Keratinocyte (primary cell): ENCODE data around the gene SPPL3. TPM values are rescaled to one million over a fixed set of nuclear protein-coding genes. Genes with fewer than 3 reads are reported as not detected.

Source experiments
- DNase-seq: peaks from one replicate; pipeline ENCODE4 v3.0.0-alpha.2; 2011; ENCODE audit warnings: low read depth, missing footprints, low spot score
- FAIRE-seq: peaks from 2 replicates; lab custom pipeline; 2011; peaks lifted over from hg19 to GRCh38; lab: Jason Lieb, UNC
- H2AFZ ChIP-seq: 2 replicates; pipeline ENCODE4 v1.6.0; 2012; ENCODE audit warnings: low read length, control low read depth, inconsistent platforms; ENCODE audit not compliant: control insufficient read depth
- H3K27ac ChIP-seq: 2 replicates; pipeline ENCODE4 v1.5.1; 2011; ENCODE audit warnings: low read length; ENCODE audit not compliant: control insufficient read depth, insufficient read depth
- H3K27me3 ChIP-seq: 3 replicates; pipeline ENCODE4 v1.6.0; 2011; ENCODE audit warnings: low read length; ENCODE audit not compliant: control insufficient read depth, insufficient read depth; ENCODE audit errors: extremely low read depth
- H3K36me3 ChIP-seq, 2 experiments: 2 replicates in 1 of 2; 3 replicates in 1 of 2; pipeline ENCODE4 v1.5.1; 2011; ENCODE audit warnings: low read length in 2 of 2, mild to moderate bottlenecking in 1 of 2; ENCODE audit not compliant: control insufficient read depth in 2 of 2, insufficient read depth in 2 of 2; ENCODE audit errors: extremely low read depth in 1 of 2
- H3K4me1 ChIP-seq: 3 replicates; pipeline ENCODE4 v1.5.1; 2011; ENCODE audit warnings: low read length; ENCODE audit not compliant: control insufficient read depth, insufficient read depth; ENCODE audit errors: extremely low read depth
- H3K4me2 ChIP-seq: 3 replicates; pipeline ENCODE4 v1.6.0; 2011; ENCODE audit warnings: low read depth, low read length; ENCODE audit not compliant: control insufficient read depth, insufficient read depth; ENCODE audit errors: extremely low read depth
- H3K4me3 ChIP-seq, 3 experiments: fragments of 200-600 bp in 1 of 3; sonication (generic) in 1 of 3; 2 replicates in 2 of 3; 3 replicates in 1 of 3; pipeline ENCODE4 v1.5.1; 2011 to 2016; ENCODE audit warnings: low read length in 3 of 3, mild to moderate bottlenecking in 3 of 3, control low read depth in 2 of 3, inconsistent platforms in 1 of 3, low read depth in 1 of 3, mixed read lengths in 1 of 3, mixed run types in 1 of 3, moderate library complexity in 1 of 3; ENCODE audit not compliant: control insufficient read depth in 2 of 3, insufficient read depth in 2 of 3; ENCODE audit errors: extremely low read depth in 1 of 3
- H3K79me2 ChIP-seq: 2 replicates; pipeline ENCODE4 v1.6.0; 2012; ENCODE audit warnings: low read length; ENCODE audit not compliant: control insufficient read depth, insufficient read depth
- H3K9ac ChIP-seq: 3 replicates; pipeline ENCODE4 v1.6.0; 2011; ENCODE audit warnings: low read length; ENCODE audit not compliant: control insufficient read depth, insufficient read depth; ENCODE audit errors: extremely low read depth
- H3K9me1 ChIP-seq: 3 replicates; pipeline ENCODE4 v1.6.0; 2011; ENCODE audit warnings: low read length; ENCODE audit not compliant: control insufficient read depth, insufficient read depth; ENCODE audit errors: extremely low read depth
- H3K9me3 ChIP-seq: 2 replicates; pipeline ENCODE4 v1.5.1; 2012; ENCODE audit warnings: low read depth, low read length; ENCODE audit not compliant: control insufficient read depth
- H4K20me1 ChIP-seq: 3 replicates; pipeline ENCODE4 v1.6.0; 2011; ENCODE audit warnings: low read length; ENCODE audit not compliant: control insufficient read depth, insufficient read depth; ENCODE audit errors: extremely low read depth
- CTCF ChIP-seq, 3 experiments: IDR thresholded peaks in 1 of 3; conservative IDR thresholded peaks in 1 of 3; optimal IDR thresholded peaks in 1 of 3; 2 replicates in 2 of 3; 3 replicates in 1 of 3; pipeline versions ENCODE3 to v1.5.1; 2011; ENCODE audit warnings: low read length in 3 of 3, mild to moderate bottlenecking in 3 of 3, moderate library complexity in 2 of 3, control low read depth in 1 of 3, inconsistent platforms in 1 of 3; ENCODE audit not compliant: insufficient read depth in 2 of 3; ENCODE audit errors: extremely low read depth in 1 of 3
- EZH2 ChIP-seq: IDR thresholded peaks from one replicate; pipeline ENCODE4 v1.6.1; 2012; ENCODE audit warnings: inconsistent platforms, mild to moderate bottlenecking, low read length, moderate library complexity
- dilution Hi-C: fragments of 300-500 bp; cut with MboI; formaldehyde crosslinking; loops from one replicate; pipeline ENCODE4 v1.7.0; 2020; ENCODE audit warnings: low sequenced_read_pairs; ENCODE audit not compliant: extremely low pct_ligation_motif_present
- polyA plus RNA-seq, 5 experiments: library from polyadenylated mRNA; depleted of rRNA in 3 of 5; stranded (reverse) in 3 of 5; stranded (forward) in 1 of 5; unstranded in 1 of 5; fragments of >200 nt; gene quantifications; 1 replicate in 1 of 5; 2 replicates in 3 of 5; 3 replicates in 1 of 5; pipeline versions ENCODE4 v1.2.1 to v1.2.3, GENCODE V29; 2011 to 2012; ENCODE audit warnings: missing spikeins in 2 of 5, low read depth in 1 of 5, low replicate concordance in 1 of 5

The SPPL3 gene
- polyA plus RNA-seq, 1 donor (not counting 4 experiments of a cell fraction or from before 2014, with no cell fraction given), result 28.3 TPM

DNA sequence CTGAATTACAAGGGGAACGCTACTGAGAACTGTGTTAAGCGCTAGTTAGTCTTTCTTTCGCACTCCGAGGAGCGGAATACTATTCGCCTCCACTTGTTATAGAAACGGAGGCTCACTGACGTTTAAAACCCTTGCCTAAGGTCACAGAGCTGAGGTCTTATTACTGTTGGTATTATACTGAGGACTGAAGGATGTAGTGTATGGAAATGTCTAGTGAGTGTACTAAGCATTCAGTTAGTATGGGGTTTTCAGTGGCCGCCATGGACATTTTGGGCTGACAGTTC lies 177.7 kb downstream of the SPPL3 start:
- DNase-seq (no peak), FAIRE-seq (no peak)
- H4K20me1 ChIP-seq, result no peaks in the 10 kb centered on the region
- H2AFZ ChIP-seq, result no peak overlapping the region
- H3K9me1 ChIP-seq, result no peaks in the 10 kb centered on the region
- no peak for TF ChIP-seq CTCF (optimal IDR thresholded peaks at IDR 0.05 in 1 of 3, IDR thresholded peaks at IDR 0.05 in 1 of 3, conservative IDR thresholded peaks at IDR 0.05 in 1 of 3; ENCODE audit: extremely low read depth in 1 of 3, insufficient read depth in 2 of 3, low read length in 3 of 3)
- TF ChIP-seq EZH2, result no peak
- peak overlapping the region; percentile 85 for H3K4me2 ChIP-seq
- no peaks in the 10 kb centered on the region for H3K27me3 ChIP-seq
- peaks cover 9% of the 10 kb centered on the region for H3K4me1 ChIP-seq
- H3K79me2 ChIP-seq, result no peaks in the 10 kb centered on the region
- H3K4me3 ChIP-seq, result no peak overlapping the region
- no peaks in the 10 kb centered on the region for H3K9me3 ChIP-seq
- H3K36me3 ChIP-seq, result peaks cover 14 to 17% of the 10 kb centered on the region in 2 experiments
- dilution Hi-C loops, result no loop called here
- no peak overlapping the region for H3K9ac ChIP-seq
- H3K27ac ChIP-seq, result no peak overlapping the region

DNA sequence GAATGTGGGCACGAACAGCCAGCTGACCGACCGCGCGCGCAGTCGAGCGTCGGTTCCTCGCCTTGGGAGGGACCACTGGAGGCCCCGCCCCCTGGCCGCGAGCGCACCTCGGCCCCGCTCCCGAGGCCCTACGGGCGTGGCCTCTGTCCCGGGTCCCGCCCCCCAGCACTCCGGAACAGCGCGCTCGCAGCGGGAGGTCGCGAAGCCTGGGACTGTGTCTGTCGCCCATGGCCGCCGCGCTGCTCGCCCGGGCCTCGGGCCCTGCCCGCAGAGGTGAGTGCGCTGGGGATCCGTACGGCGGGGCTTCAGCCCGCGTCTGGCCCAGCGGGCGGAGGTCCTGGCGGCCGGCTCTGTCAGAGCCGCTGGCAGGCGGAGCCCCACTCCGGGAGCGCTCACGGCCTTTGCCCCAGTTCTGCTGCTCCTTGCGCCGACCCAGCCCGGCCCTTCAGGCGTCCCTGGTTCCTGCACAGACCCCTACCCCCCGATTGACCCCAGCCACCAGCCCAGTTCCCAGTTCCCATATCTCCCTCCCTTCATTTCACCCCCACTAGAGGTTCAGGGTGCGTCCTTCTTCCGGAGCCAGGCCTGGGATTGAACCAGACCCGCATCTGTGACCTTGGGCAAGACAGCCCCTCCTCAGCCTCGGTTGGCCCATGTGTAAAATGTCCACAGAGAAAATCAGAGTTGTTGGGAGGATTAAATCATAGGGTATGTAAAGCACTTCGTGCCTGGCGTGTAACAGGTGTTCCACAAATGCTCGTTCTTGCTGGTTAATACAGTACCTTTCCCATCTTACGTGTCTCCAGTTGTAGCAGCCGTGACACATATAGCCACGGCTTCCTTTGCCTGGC lies 178.3 kb downstream of the SPPL3 start, which contains the start of gene ACADS:
Gene ACADS, plus strand, starts transcription at position 168 of the 851 bp plus-strand sequence. Its CDS starts 60 bp downstream, at position 228.
- peak within 1 kb of the TSS; percentile 25 for H3K27ac ChIP-seq
- dilution Hi-C loops, result no loop called here
- H2AFZ ChIP-seq, result peak within 1 kb of the TSS; percentile 55
- peaks cover 17 to 23% of the 10 kb centered on the region in 2 experiments for H3K36me3 ChIP-seq
- H3K4me2 ChIP-seq, result peak within 1 kb of the TSS; percentile 85
- peak within 1 kb of the TSS; percentile 60 to 72 (median 62) for H3K4me3 ChIP-seq
- H3K9me3 ChIP-seq, result no peaks in the 10 kb centered on the region
- peaks cover 9% of the 10 kb centered on the region for H3K4me1 ChIP-seq
- no peaks in the 10 kb centered on the region for H4K20me1 ChIP-seq
- peak; percentile 21 for DNase-seq
- no peaks in the 10 kb centered on the region for H3K9me1 ChIP-seq
- no peak for FAIRE-seq
- no peaks in the 10 kb centered on the region for H3K79me2 ChIP-seq
- TF ChIP-seq EZH2 (no peak), CTCF (optimal IDR thresholded peaks at IDR 0.05 in 1 of 3, IDR thresholded peaks at IDR 0.05 in 1 of 3, conservative IDR thresholded peaks at IDR 0.05 in 1 of 3; ENCODE audit: extremely low read depth in 1 of 3, insufficient read depth in 2 of 3, low read length in 3 of 3) (no peak)
- H3K9ac ChIP-seq, result peak within 1 kb of the TSS; percentile 73
- no peaks in the 10 kb centered on the region for H3K27me3 ChIP-seq
